HFF-Myc (cell line): ENCODE results near the gene HMX3.

Experiments used
- DNase-seq: peaks from one replicate; pipeline ENCODE4 v3.0.0-alpha.2; 2011; ENCODE audit warnings: low read depth; ENCODE audit errors: extremely low read depth
- H3K4me3 ChIP-seq: replicated peaks from 2 replicates; pipeline ENCODE4 v1.5.1; 2011; ENCODE audit warnings: low read depth, mild to moderate bottlenecking, control low read depth, low read length
- CTCF ChIP-seq: IDR thresholded peaks from 2 replicates; pipeline ENCODE4 v1.5.1; 2012; ENCODE audit warnings: mild to moderate bottlenecking, low read depth, low read length, control low read depth; ENCODE audit errors: missing control alignments

The HMX3 gene

DNA sequence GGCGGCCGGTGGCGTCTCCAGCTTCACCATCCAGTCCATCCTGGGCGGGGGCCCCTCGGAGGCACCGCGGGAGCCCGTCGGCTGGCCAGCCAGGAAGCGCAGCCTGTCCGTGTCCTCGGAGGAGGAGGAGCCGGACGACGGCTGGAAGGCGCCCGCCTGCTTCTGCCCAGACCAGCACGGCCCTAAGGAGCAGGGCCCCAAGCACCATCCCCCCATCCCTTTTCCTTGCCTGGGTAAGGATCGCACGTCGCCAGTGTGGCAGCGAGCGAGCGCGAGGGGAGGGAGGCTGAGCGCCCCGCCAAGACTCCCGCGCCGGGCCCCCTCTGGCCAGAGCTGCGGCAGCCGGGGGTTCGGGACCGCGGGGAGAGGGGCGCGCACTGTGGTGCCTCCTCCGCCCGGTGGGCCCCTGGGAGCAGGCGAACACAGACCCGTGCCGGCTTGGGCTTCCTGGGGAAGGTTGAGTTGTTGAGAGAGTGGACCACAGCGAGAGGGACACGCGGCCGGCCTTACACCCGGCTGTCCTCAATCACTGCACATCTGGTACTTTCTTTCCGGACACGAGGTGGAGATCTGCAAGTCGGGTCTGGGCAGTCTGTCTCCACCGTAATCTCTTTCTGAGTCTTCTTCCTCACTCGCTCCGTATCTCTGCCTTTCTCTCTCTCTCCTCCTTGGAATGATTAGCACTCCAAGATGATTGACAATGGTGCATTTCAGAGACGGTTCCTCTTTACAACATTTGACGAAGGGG, 12.8 kb downstream of the HMX3 start:
- DNase-seq, result no peak
- no peak for TF ChIP-seq CTCF
- no peak overlapping the region for H3K4me3 ChIP-seq

DNA sequence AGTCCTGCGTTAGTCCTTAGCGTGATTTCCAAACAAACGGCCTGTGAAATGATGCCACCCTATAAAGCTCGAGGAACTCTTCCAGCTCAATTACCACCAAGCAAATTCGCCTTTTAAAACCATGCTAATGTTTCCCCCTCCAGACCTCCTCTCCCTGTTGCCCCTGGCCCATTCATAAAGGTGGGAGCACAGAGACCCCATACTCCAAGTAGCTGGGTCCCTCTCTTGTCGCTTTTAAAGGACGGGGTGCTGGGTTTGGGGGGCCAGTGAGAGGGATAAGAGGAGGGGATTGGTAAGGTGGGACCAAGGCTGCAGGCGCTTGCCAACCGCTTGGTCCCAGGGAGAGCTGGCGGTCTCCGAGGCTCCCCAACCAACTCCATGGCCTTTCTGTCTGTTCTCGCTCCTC, 13.4 kb downstream of the HMX3 start:
- no peak for TF ChIP-seq CTCF
- DNase-seq, result no peak
- H3K4me3 ChIP-seq, result no peak overlapping the region

DNA sequence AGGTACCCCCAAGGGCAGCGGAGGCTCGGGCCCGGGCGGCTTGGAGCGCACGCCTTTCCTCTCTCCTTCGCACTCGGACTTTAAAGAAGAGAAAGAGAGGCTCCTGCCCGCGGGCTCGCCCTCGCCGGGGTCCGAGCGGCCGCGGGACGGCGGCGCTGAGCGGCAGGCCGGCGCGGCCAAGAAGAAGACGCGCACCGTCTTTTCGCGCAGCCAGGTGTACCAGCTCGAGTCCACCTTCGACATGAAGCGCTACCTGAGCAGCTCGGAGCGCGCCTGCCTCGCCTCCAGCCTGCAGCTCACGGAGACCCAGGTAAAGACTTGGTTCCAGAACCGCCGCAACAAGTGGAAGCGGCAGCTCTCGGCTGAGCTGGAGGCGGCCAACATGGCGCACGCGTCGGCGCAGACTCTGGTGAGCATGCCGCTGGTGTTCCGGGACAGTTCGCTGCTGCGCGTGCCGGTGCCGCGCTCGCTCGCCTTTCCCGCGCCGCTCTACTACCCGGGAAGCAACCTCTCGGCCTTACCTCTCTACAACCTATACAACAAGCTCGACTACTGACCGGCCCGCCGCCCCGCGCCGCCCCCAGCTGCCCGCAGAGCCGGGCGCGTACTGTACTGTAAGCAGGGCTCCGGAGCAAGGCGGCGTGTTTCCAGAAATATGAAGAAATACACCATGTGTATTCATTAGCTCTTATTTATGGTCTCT, 13.9 kb downstream of the HMX3 start:
- H3K4me3 ChIP-seq, result peak overlapping the region; percentile 38
- no peak for DNase-seq
- no peak for TF ChIP-seq CTCF

DNA sequence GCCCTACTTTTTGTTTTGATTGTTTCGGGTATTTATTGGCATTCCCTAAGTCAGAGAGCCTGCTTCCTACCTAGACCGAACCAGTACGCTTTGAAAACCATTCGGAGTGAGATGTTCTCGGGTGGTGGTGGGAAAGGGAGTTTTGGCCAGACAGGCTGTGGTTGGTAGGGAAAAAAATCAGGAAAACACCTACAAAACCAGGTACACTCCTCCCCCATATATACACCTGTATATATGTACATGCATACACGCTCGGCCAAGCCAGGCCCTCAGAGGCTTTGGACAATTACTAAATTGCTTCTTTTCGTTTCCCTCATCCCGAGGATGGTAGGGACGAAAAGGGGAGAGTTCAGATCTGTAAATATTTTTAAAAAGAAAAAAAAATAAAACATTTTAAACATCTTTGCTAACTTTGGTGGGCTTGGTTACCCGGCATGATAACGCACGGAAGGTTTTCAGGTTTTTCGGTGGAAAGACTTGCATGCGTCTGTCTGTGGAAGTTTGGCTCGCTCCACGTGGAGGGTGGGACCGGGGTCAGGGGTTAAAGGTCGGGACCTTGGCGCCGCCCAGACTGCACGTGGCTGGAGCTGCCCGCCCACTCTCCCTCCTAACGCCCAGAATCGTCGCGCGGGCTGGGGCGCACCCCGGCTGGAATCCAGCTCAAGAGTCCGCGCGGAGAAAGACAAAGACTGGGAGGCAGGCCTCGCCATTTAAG, 14.7 kb downstream of the HMX3 start:
- TF ChIP-seq CTCF, result no peak
- H3K4me3 ChIP-seq, result peak overlapping the region; percentile 38
- DNase-seq, result no peak

GRCh38 chr10:123150986-123151736, 15.4 kb downstream of the HMX3 start:
- H3K4me3 ChIP-seq, result 0 out of 2 replicates have a peak overlapping the region, but pooled peaks have one; percentile 19
- no peak for TF ChIP-seq CTCF
- DNase-seq, result no peak

DNA sequence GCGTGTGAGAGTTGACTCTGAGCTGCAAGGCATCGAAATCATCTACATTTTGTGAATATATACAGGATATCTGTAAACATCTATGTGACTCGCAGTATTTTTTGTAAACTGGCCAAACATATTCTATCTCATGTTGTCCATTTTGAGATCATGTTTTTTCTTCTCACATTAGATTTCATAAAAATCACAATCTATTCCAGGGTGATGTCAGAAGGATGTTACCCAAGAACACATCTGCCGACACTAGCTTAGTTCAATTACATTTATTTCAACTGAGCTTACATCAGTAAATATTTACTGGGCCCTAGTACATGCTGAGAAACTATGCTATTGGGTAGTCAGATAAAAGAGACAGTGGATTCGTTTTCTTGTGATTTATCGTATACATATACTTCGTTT, 16.0 kb downstream of the HMX3 start:
- no peak for DNase-seq
- no peak overlapping the region for H3K4me3 ChIP-seq
- TF ChIP-seq CTCF, result no peak
